Kidney (tissue), 14 donors: ENCODE results near the gene MTMR4. TPM values are rescaled to one million over a fixed set of nuclear protein-coding genes. Genes with fewer than 3 reads are reported as not detected.

Source experiments
- DNase-seq, 5 donors: peaks; one replicate each; pipeline ENCODE4 v3.0.0-alpha.2; 2013 to 2020
- FAIRE-seq: peaks from 2 replicates; lab custom pipeline; 2012; peaks lifted over from hg19 to GRCh38; lab: Jason Lieb, UNC
- H3K27ac ChIP-seq, 2 donors: one replicate each; pipeline ENCODE4 v1.7.0; 2013; ENCODE audit warnings: low read depth in 2 of 2, low read length in 2 of 2, inconsistent platforms in 1 of 2
- H3K27me3 ChIP-seq: one replicate; pipeline ENCODE4 v1.7.1; 2013; ENCODE audit warnings: low read length, inconsistent platforms; ENCODE audit not compliant: control insufficient read depth, insufficient read depth
- H3K36me3 ChIP-seq, 3 donors: one replicate each; pipeline versions ENCODE4 v1.7.0 to v1.7.1; 2013; ENCODE audit warnings: low read length in 3 of 3, control low read depth in 1 of 3, inconsistent platforms in 1 of 3; ENCODE audit not compliant: insufficient read depth in 3 of 3, control insufficient read depth in 2 of 3
- H3K4me1 ChIP-seq, 3 donors: one replicate each; pipeline versions ENCODE4 v1.7.0 to v1.7.1; 2013; ENCODE audit warnings: low read length in 3 of 3, inconsistent platforms in 1 of 3, low read depth in 1 of 3; ENCODE audit not compliant: control insufficient read depth in 2 of 3, insufficient read depth in 2 of 3
- H3K4me3 ChIP-seq, 3 donors: one replicate each; pipeline versions ENCODE4 v1.7.0 to v1.8.1; 2013; ENCODE audit warnings: low read length in 3 of 3, control low read depth in 1 of 3, inconsistent platforms in 1 of 3
- H3K9ac ChIP-seq, 3 donors: one replicate each; pipeline versions ENCODE4 v1.7.0 to v1.7.1; 2013; ENCODE audit warnings: low read length in 3 of 3, control low read depth in 1 of 3, inconsistent platforms in 1 of 3
- H3K9me3 ChIP-seq, 3 donors: one replicate each; pipeline versions ENCODE4 v1.7.0 to v1.7.1; 2013; ENCODE audit warnings: low read length in 3 of 3, control low read depth in 1 of 3, inconsistent platforms in 1 of 3; ENCODE audit not compliant: control insufficient read depth in 2 of 3, insufficient read depth in 1 of 3
- CTCF ChIP-seq: IDR thresholded peaks from 3 replicates; pipeline ENCODE4 v1.5.1; 2012; ENCODE audit warnings: mild to moderate bottlenecking, moderate library complexity, borderline replicate concordance; ENCODE audit not compliant: insufficient read depth; ENCODE audit errors: extremely low read depth
- intact Hi-C: fragments of 100-400 bp; cut with DNase I; formaldehyde crosslinking; loops from one replicate; pipeline ENCODE4 v1.11.1; 2022
- polyA plus RNA-seq: library from polyadenylated mRNA; stranded (reverse); fragments of 350-450 nt; fragmentation: Illumina TruSeq; extraction: RNeasy Lipid Tissue Mini Kit (QIAGEN cat#74804); gene quantifications from one replicate; pipeline ENCODE4 v1.2.3, GENCODE V29; 2014; ENCODE audit warnings: low read depth, low replicate concordance; ENCODE audit not compliant: insufficient read depth
- total RNA-seq: library from RNA; stranded (reverse); fragmentation: NEBNext Ultra II Directional; extraction: Animal tissue kit (Norgen Biotek cat#: 25700); gene quantifications from one replicate; pipeline ENCODE4 v1.2.1, GENCODE V29; 2021
- donor health status: control.
- donor health status: control.
- donor health status: control.
- donor health status: control.
- donor health status: control.
- donor health status: DM: yes; HTN: yes; CAD: no.
- donor health status: Normal renal cell carcinoma (clear cell type).

The MTMR4 gene
- total and polyA plus RNA-seq, 2 donors from 2014 or later: 13.3 to 42.9 TPM

GRCh38 chr17:58534901-58535421 lies 20.5 kb upstream of the MTMR4 start:
- FAIRE-seq (no peak), DNase-seq (no peak)
- intact Hi-C loops: no loop called here
- Histone ChIP-seq H3K36me3 (no peaks in the 10 kb centered on the region), H3K9ac (no peak overlapping the region), H3K4me1 (peaks cover 0 to 14% (median 0%) of the 10 kb centered on the region in 3 donors), H3K9me3 (no peaks in the 10 kb centered on the region), H3K27ac (no peak overlapping the region), H3K4me3 (no peak overlapping the region), H3K27me3 (no peaks in the 10 kb centered on the region)
- TF ChIP-seq CTCF: no peak

- Histone ChIP-seq H3K27ac (no peak overlapping the region), H3K9ac (no peak overlapping the region), H3K9me3 (no peaks in the 10 kb centered on the region), H3K4me3 (no peak overlapping the region), H3K36me3 (no peaks in the 10 kb centered on the region), H3K27me3 (no peaks in the 10 kb centered on the region), H3K4me1 (peaks cover 0 to 14% (median 0%) of the 10 kb centered on the region in 3 donors)
- TF ChIP-seq CTCF: no peak
- DNase-seq: no peak
- intact Hi-C loops: no loop called here
- FAIRE-seq: no peak
Measured at GRCh38 chr17:58534331-58534730, 19.9 kb upstream of the MTMR4 start.

- peaks cover 0 to 17% (median 0%) of the 10 kb centered on the region in 3 donors for H3K4me1 ChIP-seq
- FAIRE-seq (no peak), DNase-seq (no peak)
- no peaks in the 10 kb centered on the region for H3K9me3 ChIP-seq
- no peaks in the 10 kb centered on the region for H3K36me3 ChIP-seq
- no peak overlapping the region for H3K9ac ChIP-seq
- no peak overlapping the region for H3K27ac ChIP-seq
- intact Hi-C loops: no loop called here
- H3K4me3 ChIP-seq: no peak overlapping the region
- no peaks in the 10 kb centered on the region for H3K27me3 ChIP-seq
- TF ChIP-seq CTCF: no peak
Measured at GRCh38 chr17:58533616-58534188, 19.3 kb upstream of the MTMR4 start.
